Ureter (tissue), 1 donor: Measurements from ENCODE around the gene PPIG. TPM values are rescaled to one million over a fixed set of nuclear protein-coding genes. Genes with fewer than 3 reads are reported as not detected.
"Not testable (repeated sequence)": the region's sequence is repeated elsewhere in the genome, so short reads cannot be mapped to it uniquely, and the experiment has no call there.

Experiments
- DNase-seq: peaks from one replicate; pipeline ENCODE4 v3.0.0-alpha.2; 2020; ENCODE audit warnings: low spot score
- total RNA-seq: library from RNA; stranded (reverse); gene quantifications from one replicate; pipeline ENCODE4 v1.2.4, GENCODE V29; 2023
- donor health status: DM: yes; HTN: yes; CAD: no.

Gene PPIG
- total RNA-seq, 1 donor from 2014 or later = 59.2 TPM

GRCh38 chr2:169664600-169664977, 80.4 kb downstream of the PPIG start:
- DNase-seq = no peak

- no peak for DNase-seq
Measured at GRCh38 chr2:169664978-169665930, 81.1 kb downstream of the PPIG start.

GRCh38 chr2:169667583-169667982, 83.4 kb downstream of the PPIG start:
- DNase-seq = no peak

- DNase-seq = no peak
Measured at GRCh38 chr2:169670215-169670651, 86.1 kb downstream of the PPIG start.

- no peak for DNase-seq
Measured at GRCh38 chr2:169670937-169671336, 86.8 kb downstream of the PPIG start.

GRCh38 chr2:169672406-169672805, 88.3 kb downstream of the PPIG start:
- no peak for DNase-seq

- no peak for DNase-seq
Measured at GRCh38 chr2:169673106-169673505, 89.0 kb downstream of the PPIG start.

- DNase-seq = no peak
Measured at GRCh38 chr2:169673921-169674320, 89.8 kb downstream of the PPIG start.

GRCh38 chr2:169676357-169676756, 92.2 kb downstream of the PPIG start:
- DNase-seq = no peak

- DNase-seq = no peak
Measured at GRCh38 chr2:169676850-169677249, 92.7 kb downstream of the PPIG start.

GRCh38 chr2:169683054-169683424, 98.9 kb downstream of the PPIG start:
- DNase-seq = no peak

- no peak for DNase-seq
Measured at GRCh38 chr2:169683425-169684134, 99.4 kb downstream of the PPIG start.

- DNase-seq = no peak
Measured at GRCh38 chr2:169684135-169684565, 100.0 kb downstream of the PPIG start.

- not testable (repeated sequence) for DNase-seq
Measured at GRCh38 chr2:169684712-169685111, 100.6 kb downstream of the PPIG start.

GRCh38 chr2:169686825-169687224, 102.7 kb downstream of the PPIG start:
- DNase-seq = not testable (repeated sequence)

- not testable (repeated sequence) for DNase-seq
Measured at GRCh38 chr2:169687943-169688342, 103.8 kb downstream of the PPIG start.

GRCh38 chr2:169690958-169691357, 106.8 kb downstream of the PPIG start:
- no peak for DNase-seq

Other genes starting within 250 kb of the PPIG start
- gene LRP2, start 221.8 kb upstream of the PPIG start, total RNA-seq = 0.13 TPM
- 18.8 TPM for gene BBS5, start 104.9 kb upstream of the PPIG start, total RNA-seq
- 1.1 TPM for gene KLHL41, start 74.6 kb upstream of the PPIG start, total RNA-seq
- 27.7 TPM for gene FASTKD1, start 10.5 kb upstream of the PPIG start, total RNA-seq
- 0.49 TPM for gene CFAP210, start 110.1 kb downstream of the PPIG start, total RNA-seq
- 14.7 TPM for gene PHOSPHO2, start 110.1 kb downstream of the PPIG start, total RNA-seq
- gene KLHL23, start 149.5 kb downstream of the PPIG start, total RNA-seq = 12.4 TPM
- 87.6 TPM for gene SSB, start 214.5 kb downstream of the PPIG start, total RNA-seq
- 54.8 TPM for gene METTL5, start 240.6 kb downstream of the PPIG start, total RNA-seq
- gene UBR3, start 243.1 kb downstream of the PPIG start, total RNA-seq = 67.9 TPM